Naive thymus-derived CD8-positive, alpha-beta T cell (primary cell): Measurements from ENCODE around the gene SCML1. TPM values are rescaled to one million over a fixed set of nuclear protein-coding genes. Genes with fewer than 3 reads are reported as not detected.

ENCODE experiments used
- ATAC-seq, 2 donors: fragments of 150-1000 bp; cut with Tn5 transposase in 1 of 2; sonication (Bioruptor Pico), chemical (Tn5 transposase) in 1 of 2; 1 replicate in 1 of 2; 2 replicates in 1 of 2; pipeline ENCODE4 v1.10.0; 2021; ENCODE audit warnings: mild to moderate bottlenecking in 2 of 2, moderate library complexity in 2 of 2
- POLR2A ChIA-PET: fragments of 350-600 bp; sonication (Branson Sonifier 250); formaldehyde crosslinking; loops from one replicate; lab custom pipeline; 2021; ENCODE audit warnings: antibody characterized with exemption; lab: Charles Lee
- DNase-seq, 10 donors: peaks; one replicate each; pipeline versions ENCODE4 v3.0.0 to v3.0.0-alpha.2; 2020 to 2022
- H3K27ac Mint-ChIP-seq, 10 donors: one replicate each; pipeline ENCODE4 v1.8.0; 2020 to 2022; ENCODE audit warnings: mild to moderate bottlenecking in 10 of 10, mixed read lengths in 10 of 10, moderate library complexity in 4 of 10, inconsistent platforms in 1 of 10
- H3K27me3 Mint-ChIP-seq, 5 donors: one replicate each; pipeline ENCODE4 v1.8.0; 2021 to 2022; ENCODE audit warnings: mixed read lengths in 5 of 5
- H3K36me3 Mint-ChIP-seq, 3 donors: one replicate each; pipeline ENCODE4 v1.8.0; 2020 to 2022; ENCODE audit warnings: mixed read lengths in 3 of 3, mild to moderate bottlenecking in 2 of 3, inconsistent platforms in 1 of 3
- H3K4me1 Mint-ChIP-seq, 4 donors: one replicate each; pipeline ENCODE4 v1.8.0; 2021 to 2022; ENCODE audit warnings: mixed read lengths in 4 of 4
- H3K4me3 Mint-ChIP-seq, 10 donors: one replicate each; pipeline ENCODE4 v1.8.0; 2020 to 2022; ENCODE audit warnings: mild to moderate bottlenecking in 10 of 10, mixed read lengths in 10 of 10, moderate library complexity in 6 of 10, inconsistent platforms in 1 of 10
- H3K9me3 Mint-ChIP-seq, 9 donors: one replicate each; pipeline ENCODE4 v1.8.0; 2020 to 2022; ENCODE audit warnings: mixed read lengths in 9 of 9, mild to moderate bottlenecking in 3 of 9, inconsistent platforms in 1 of 9, moderate library complexity in 1 of 9
- polyA plus RNA-seq, 3 donors: library from polyadenylated mRNA; unstranded; fragments of 300-500 nt; fragmentation: Illumina TruSeq; gene quantifications; one replicate each; pipeline ENCODE4 v1.2.3, GENCODE V29; 2021
- total RNA-seq, 8 experiments: library from RNA in 2 of 8; stranded (reverse) in 2 of 8; gene quantifications; one replicate each; pipeline ENCODE4 v1.2.3 and lab custom pipeline; 2021 to 2026

SCML1 gene
- total and polyA plus RNA-seq, 5 experiments from 2014 or later = 6.0 to 32.6 (median 7.1) TPM

DNA sequence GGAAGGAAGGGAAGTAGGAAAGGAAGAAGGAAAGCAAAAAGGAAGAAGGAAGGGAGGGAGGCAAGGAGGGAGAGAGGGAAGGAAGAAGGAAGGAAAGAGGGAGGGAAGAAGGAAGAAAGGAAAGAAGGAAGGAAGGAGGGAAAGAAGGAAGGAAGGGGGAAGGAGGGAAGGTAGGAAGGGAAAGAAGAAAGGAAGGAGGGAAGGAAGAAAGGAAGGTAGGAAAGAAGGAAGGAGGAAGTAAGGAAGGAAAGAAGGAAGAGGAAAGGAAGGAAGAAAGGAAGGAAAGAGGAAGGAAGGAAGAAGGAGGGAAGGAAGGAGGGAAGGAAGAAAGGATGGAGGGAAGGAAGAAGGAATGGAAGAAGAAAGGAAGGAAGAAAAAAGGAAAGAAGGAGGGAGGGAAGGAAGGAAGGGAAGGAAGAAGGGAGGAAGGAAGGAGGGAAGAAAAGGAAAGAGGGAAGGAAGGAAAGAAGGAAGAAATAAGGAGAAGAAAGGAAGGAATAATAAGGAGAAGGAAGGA lies 18.6 kb upstream of the SCML1 start:
- Mint-ChIP-seq H3K4me1 (no peaks in the 10 kb centered on the region), H3K27ac (peak overlapping the region in 1 of 10 donors; percentile 29), H3K9me3 (peaks cover 0 to 2% (median 0%) of the 10 kb centered on the region in 9 donors), H3K36me3 (no peaks in the 10 kb centered on the region), H3K4me3 (no peak overlapping the region), H3K27me3 (peaks cover 0 to 4% (median 0%) of the 10 kb centered on the region in 5 donors)
- ATAC-seq (no peak), DNase-seq (no peak)
- POLR2A ChIA-PET = no interaction called here

DNA sequence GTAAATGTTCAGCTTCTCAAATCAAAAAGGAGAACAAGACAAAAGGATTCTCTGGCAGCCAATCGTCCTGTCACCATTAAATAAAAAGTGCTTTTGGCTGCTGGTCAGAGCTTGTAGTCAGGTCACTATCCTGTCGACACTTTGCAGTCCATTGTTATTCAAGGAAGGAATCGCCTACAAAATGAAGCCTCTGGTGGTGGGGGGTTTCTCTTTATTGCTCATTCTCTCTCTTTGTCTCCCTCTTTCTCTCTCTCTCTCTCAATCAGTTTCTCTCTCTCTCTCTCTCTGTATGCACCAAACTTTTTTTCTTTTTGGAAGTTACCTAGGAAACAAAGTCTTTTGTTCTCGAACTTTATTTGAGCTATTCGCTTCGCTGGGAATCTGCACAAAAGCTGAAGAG lies 17.6 kb upstream of the SCML1 start:
- no peak for ATAC-seq
- Mint-ChIP-seq H3K4me1 (no peaks in the 10 kb centered on the region), H3K36me3 (no peaks in the 10 kb centered on the region), H3K27ac (no peak overlapping the region), H3K9me3 (peaks cover 0 to 2% (median 0%) of the 10 kb centered on the region in 9 donors), H3K4me3 (no peak overlapping the region), H3K27me3 (peaks cover 0 to 4% (median 0%) of the 10 kb centered on the region in 5 donors)
- POLR2A ChIA-PET = no interaction called here
- DNase-seq = no peak

DNA sequence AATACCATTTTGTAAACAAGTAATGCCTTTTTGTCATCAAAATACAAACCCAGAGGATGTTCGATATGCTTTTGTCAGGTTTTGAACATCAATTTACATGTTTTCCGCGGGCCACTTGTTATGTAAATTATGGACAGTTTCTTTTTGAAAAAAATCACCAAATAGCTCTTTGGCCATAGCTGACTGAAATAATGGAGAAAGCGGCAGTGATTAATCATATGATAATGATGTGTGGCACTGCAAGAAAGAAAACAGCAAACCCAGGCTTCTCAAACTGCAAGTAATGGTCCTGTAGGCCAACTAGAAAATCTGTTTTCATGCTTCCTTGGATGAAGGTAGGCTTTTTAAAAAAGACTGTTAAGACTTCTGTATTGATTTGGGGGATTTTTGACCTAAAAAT lies 15.6 kb upstream of the SCML1 start:
- peaks cover 0 to 4% (median 0%) of the 10 kb centered on the region in 5 donors for H3K27me3 Mint-ChIP-seq
- ATAC-seq = no peak

DNA sequence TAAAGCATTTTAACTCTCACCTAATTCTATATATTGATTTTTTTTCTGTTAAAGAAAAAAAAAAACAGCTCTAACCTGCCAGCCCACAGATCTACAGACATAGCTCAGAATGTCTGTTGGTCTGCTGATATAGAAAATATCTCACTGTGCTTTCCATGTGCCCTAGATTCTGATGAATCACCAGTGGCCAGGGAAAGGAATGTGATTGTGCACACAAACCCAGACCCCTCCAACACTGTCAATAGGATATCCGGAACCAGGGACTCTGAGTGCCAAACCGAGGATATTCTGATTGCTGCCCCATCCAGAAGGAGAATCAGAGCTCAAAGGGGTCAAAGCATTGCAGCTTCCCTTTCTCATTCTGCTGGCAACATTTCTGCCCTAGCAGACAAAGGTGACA lies 12.1 kb upstream of the SCML1 start:
- Mint-ChIP-seq H3K9me3 (no peaks in the 10 kb centered on the region), H3K4me3 (no peak overlapping the region), H3K36me3 (peaks cover 0 to 5% (median 0%) of the 10 kb centered on the region in 3 donors), H3K4me1 (no peaks in the 10 kb centered on the region), H3K27ac (no peak overlapping the region), H3K27me3 (peaks cover 0 to 1% (median 0%) of the 10 kb centered on the region in 5 donors)
- DNase-seq (no peak), ATAC-seq (no peak)
- POLR2A ChIA-PET = no interaction called here

More for the DNA sequence above, 15.6 kb upstream of the SCML1 start:
- Mint-ChIP-seq H3K4me3 (no peak overlapping the region), H3K27ac (no peak overlapping the region), H3K4me1 (no peaks in the 10 kb centered on the region), H3K36me3 (no peaks in the 10 kb centered on the region), H3K9me3 (peaks cover 0 to 2% (median 0%) of the 10 kb centered on the region in 9 donors)
- DNase-seq = no peak
- POLR2A ChIA-PET = no interaction called here

DNA sequence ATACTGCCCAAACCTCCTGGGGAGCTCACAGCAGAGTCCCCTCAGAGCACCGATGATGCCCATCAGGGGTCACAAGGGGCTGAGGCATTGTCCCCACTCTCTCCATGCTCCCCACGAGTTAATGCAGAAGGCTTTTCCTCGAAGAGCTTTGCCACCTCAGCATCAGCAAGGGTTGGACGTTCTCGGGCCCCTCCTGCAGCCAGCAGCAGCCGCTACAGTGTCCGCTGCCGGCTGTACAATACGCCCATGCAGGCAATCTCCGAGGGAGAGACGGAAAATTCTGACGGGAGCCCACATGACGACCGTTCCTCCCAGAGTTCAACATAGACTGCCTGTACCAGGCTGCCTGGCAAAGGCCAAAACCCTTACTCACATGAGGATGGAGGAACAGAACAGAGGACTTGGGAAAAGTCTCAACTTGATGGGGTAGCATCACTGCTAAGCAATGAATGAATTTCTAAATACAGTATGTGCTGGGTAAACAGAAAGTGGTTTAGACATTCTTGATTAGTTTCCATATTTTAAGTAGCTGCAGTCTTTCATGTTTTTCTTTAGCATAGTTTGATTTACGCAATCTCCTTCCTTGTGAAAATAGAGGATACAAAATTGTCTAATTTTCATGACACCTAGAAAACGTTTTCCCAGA lies 5.0 kb upstream of the SCML1 start:
- Mint-ChIP-seq H3K4me3 (no peak overlapping the region), H3K27me3 (peaks cover 0 to 2% (median 0%) of the 10 kb centered on the region in 5 donors), H3K27ac (no peak overlapping the region), H3K36me3 (no peaks in the 10 kb centered on the region), H3K9me3 (peaks cover 0 to 2% (median 0%) of the 10 kb centered on the region in 9 donors), H3K4me1 (no peaks in the 10 kb centered on the region)
- no peak for DNase-seq
- ATAC-seq = no peak
- POLR2A ChIA-PET = no interaction called here

DNA sequence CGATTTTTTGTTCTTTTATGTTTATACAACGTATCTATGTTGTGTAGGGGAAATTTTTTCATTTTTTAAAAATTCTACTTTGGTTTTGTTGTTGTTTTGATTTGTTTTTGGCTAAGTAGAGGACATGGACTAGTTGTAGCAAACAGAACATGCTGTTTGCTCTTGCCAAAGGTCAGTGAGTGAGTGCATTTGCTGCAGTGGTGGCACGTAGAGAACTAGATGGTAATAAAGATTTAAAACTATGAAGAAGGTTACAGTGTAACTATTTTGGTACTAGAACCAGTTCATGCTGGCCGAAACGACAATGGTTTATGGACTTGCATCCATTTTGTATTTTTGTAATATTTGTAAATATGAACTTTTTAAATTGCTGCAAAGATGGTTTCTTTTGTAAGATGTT lies 1.9 kb upstream of the SCML1 start:
- POLR2A ChIA-PET = no interaction called here
- Mint-ChIP-seq H3K4me1 (peaks cover 10 to 27% (median 18%) of the 10 kb centered on the region in 4 donors), H3K27ac (no peak overlapping the region), H3K4me3 (peak overlapping the region in 1 of 10 donors; percentile 44), H3K36me3 (peaks cover 0 to 4% (median 0%) of the 10 kb centered on the region in 3 donors), H3K9me3 (peaks cover 0 to 5% (median 0%) of the 10 kb centered on the region in 9 donors), H3K27me3 (peaks cover 0 to 2% (median 0%) of the 10 kb centered on the region in 5 donors)
- ATAC-seq (no peak), DNase-seq (no peak)

DNA sequence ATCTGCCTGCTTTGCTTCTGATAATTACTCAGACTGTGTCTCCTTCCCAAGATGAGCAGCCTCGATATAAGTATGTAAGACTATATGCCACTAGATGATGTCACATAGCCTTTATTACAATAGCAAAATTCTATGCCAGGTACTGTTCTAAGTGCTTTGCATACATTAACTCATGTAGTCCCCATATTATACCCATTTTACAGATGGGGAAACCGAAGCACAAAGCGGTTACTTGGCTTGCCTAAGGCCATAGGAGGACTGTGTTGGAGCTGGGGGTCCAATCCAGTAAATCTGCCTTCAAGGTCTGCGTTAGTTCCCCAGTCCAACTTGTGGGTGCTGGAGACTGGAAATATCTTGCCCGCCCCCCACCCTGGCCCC lies 826 bp upstream of the SCML1 start:
- H3K4me3 Mint-ChIP-seq = peak overlapping the region; percentile 90 to 98 (median 92)

DNA sequence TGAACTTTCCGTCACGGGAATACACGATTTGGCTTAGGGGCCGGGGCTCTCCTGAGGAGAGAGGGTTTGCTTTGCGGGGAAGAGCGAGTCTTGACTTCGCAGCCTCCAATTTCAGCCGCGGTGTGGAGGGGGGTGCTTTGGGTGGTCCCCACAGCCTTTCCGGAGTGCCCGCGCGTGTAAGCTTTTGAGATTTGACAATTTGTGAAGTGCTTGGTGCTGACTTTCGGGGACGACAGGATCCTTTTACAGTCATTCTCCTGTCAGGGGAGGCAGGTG lies 355 bp downstream of the SCML1 start:
- H3K9me3 Mint-ChIP-seq = peaks cover 0 to 3% (median 0%) of the 10 kb centered on the region in 9 donors
- H3K36me3 Mint-ChIP-seq = peaks cover 0 to 4% (median 0%) of the 10 kb centered on the region in 3 donors
- H3K4me1 Mint-ChIP-seq = peaks cover 15 to 47% (median 33%) of the 10 kb centered on the region in 4 donors
- POLR2A ChIA-PET = interaction anchor here (0.9 to 2.0 kb wide), 4 partner anchors 9 to 688 kb away, joined by 3 to 6 read pairs (median 4); partner anchors contain the start of gene CDKL5
- no peak for ATAC-seq
- H3K4me3 Mint-ChIP-seq = peak overlapping the region; percentile 90 to 98 (median 92)
- H3K27ac Mint-ChIP-seq = peak overlapping the region; percentile 92 to 100 (median 98)
- H3K27me3 Mint-ChIP-seq = peaks cover 0 to 2% (median 0%) of the 10 kb centered on the region in 5 donors
- DNase-seq = peak in 3 of 10 donors; percentile 2 to 67 (median 22)

More for the DNA sequence above, 826 bp upstream of the SCML1 start:
- DNase-seq (no peak), ATAC-seq (no peak)
- H3K27me3 Mint-ChIP-seq = peaks cover 0 to 2% (median 0%) of the 10 kb centered on the region in 5 donors
- POLR2A ChIA-PET = interaction anchor here (0.6 to 2.0 kb wide), 4 partner anchors 10 to 246 kb away, joined by 3 to 6 read pairs (median 5); no protein-coding TSS in a partner anchor
- peaks cover 0 to 4% (median 0%) of the 10 kb centered on the region in 3 donors for H3K36me3 Mint-ChIP-seq
- H3K9me3 Mint-ChIP-seq = peaks cover 0 to 5% (median 0%) of the 10 kb centered on the region in 9 donors
- H3K27ac Mint-ChIP-seq = peak overlapping the region; percentile 84 to 100 (median 98)
- peaks cover 12 to 36% (median 25%) of the 10 kb centered on the region in 4 donors for H3K4me1 Mint-ChIP-seq

DNA sequence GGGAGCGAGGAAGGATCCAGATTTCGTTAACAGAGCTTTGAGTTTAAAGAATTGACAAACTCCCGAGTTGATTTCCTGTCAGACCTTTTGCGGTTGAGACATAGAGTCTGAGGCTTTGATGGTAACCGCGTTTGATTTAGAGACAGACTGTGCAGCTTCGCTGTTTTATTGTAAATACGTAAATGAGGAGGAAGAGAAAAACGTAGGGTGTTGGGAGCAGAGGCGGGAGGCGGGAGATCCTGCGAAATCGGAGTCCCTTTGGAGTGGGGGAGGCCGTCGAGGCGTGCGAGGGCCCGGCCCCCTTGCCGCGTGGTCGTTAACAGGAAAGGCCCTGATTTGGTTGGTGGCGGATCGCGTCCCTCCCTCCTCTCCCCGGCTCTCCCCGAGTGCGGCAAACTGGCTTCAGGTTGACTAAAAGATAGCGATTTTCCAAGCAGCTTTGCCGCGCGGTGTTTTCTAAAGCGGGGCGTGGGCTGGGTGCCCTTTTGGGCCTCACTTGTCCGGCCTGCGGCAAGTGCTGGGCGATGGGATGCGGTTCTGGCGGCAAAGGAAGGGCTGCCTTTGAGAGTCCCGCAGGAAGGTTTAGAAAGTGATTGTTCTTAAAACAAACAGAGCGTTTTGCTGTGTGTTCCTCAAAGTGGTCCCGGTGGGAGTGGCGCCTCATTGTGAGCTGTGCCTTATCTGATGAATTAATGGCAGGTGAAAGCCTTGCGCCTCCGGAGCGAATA lies 857 bp downstream of the SCML1 start:
- peak in 9 of 10 donors; percentile 12 to 83 (median 70) for DNase-seq
- H3K27me3 Mint-ChIP-seq = peaks cover 0 to 2% (median 0%) of the 10 kb centered on the region in 5 donors
- H3K4me1 Mint-ChIP-seq = peaks cover 16 to 51% (median 37%) of the 10 kb centered on the region in 4 donors
- H3K9me3 Mint-ChIP-seq = peaks cover 0 to 3% (median 0%) of the 10 kb centered on the region in 9 donors
- H3K36me3 Mint-ChIP-seq = peaks cover 0 to 4% (median 0%) of the 10 kb centered on the region in 3 donors
- peak; percentile 56 to 73 for ATAC-seq
- H3K4me3 Mint-ChIP-seq = peak overlapping the region; percentile 90 to 98 (median 92)
- H3K27ac Mint-ChIP-seq = peak overlapping the region; percentile 92 to 100 (median 98)
- POLR2A ChIA-PET = interaction anchor here (0.9 to 2.0 kb wide), 4 partner anchors 8 to 688 kb away, joined by 3 to 6 read pairs (median 4); partner anchors contain the start of gene CDKL5

DNA sequence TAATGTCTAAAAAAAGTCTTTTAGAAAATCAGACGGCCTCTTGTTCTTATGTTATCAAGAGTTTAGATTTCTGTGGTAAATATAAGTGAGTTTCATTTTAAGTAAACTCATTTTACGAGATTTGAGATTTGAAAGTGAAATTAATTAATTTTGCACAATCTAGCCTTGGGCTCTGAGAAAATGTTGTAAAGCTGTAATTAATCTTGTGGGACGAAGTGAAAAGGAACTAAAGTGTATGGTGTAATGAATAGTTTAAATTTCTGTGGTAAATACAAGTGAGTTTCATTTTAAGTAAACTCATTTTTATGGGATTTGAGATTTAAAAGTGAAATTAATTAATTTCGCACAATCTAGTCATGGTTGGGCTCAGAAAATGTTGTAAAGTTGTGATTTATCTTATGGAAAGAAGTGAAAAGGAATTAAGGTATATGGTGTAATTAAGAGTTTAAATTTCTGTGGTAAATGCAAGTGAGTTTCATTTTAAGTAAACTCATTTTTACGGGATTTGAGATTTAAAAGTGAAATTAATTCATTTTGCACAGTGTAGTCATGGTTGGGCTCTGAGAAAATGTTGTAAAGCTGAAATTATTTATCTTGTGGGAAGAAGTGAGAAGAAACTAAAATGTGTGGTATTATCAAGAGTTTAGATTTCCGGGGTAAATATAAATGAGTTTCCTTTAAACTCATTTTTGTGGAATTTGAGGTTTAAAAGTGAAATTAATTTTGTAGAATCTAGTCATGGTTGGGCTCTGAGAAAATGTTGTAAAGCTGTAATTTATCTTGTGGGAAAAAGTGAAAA lies 1.6 kb downstream of the SCML1 start:
- POLR2A ChIA-PET = no interaction called here
- ATAC-seq = no peak

DNA sequence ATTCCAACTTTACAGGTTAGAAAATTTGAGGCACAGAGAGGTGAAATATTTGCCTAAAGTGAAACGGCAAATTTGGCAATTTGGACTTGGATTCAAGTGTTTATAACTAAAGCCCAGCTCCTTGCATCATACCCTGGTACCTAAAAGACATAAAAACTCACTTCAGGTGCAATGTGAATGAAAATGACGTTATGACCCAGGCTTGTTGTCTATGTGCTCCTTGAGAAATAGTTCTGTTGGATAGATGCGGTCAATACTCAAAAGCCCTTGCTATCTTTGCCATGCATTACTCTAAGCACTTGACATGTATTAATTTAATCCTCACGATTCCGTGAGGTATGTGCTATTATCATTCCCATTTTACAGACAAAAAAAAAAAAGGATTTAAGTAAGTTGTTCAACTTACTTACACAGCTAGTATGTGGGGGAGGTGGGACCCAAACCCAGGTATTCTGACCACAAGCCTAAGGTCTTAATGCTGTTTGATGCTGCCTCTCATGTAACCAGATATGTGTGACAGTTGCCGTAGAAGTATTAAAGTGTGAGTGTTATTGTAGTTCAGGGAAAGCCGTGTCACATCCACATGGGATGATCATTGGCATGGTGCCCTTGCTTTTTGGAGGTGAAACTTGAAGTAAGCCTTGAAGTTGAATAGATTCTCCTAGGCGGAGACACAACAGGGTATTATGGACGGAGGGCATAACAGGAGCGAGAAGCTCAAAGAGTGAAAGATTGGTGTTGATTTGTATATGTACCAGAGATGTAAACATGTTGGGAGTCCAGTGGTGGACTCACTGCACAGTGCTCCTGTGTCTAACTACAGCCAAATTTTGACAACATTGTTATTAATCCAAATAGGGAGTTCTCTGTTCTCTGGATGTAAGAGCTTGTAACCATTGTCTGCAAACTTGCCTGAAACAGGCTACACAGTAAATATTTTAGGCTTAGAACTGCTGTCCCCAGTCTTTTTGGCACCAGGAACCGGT lies 3.1 kb downstream of the SCML1 start:
- Mint-ChIP-seq H3K4me3 (peak overlapping the region in 9 of 10 donors; percentile 16 to 98 (median 75)), H3K36me3 (peaks cover 0 to 4% (median 0%) of the 10 kb centered on the region in 3 donors), H3K27ac (peak overlapping the region in 6 of 10 donors; percentile 36 to 90 (median 63)), H3K4me1 (peaks cover 17 to 54% (median 45%) of the 10 kb centered on the region in 4 donors), H3K27me3 (no peaks in the 10 kb centered on the region), H3K9me3 (peaks cover 0 to 3% (median 0%) of the 10 kb centered on the region in 9 donors)
- no peak for DNase-seq
- POLR2A ChIA-PET = no interaction called here
- ATAC-seq = no peak

More for the DNA sequence above, 1.6 kb downstream of the SCML1 start:
- H3K36me3 Mint-ChIP-seq = peaks cover 0 to 4% (median 0%) of the 10 kb centered on the region in 3 donors
- peak overlapping the region; percentile 90 to 98 (median 92) for H3K4me3 Mint-ChIP-seq
- H3K4me1 Mint-ChIP-seq = peaks cover 17 to 54% (median 42%) of the 10 kb centered on the region in 4 donors
- peaks cover 0 to 3% (median 0%) of the 10 kb centered on the region in 9 donors for H3K9me3 Mint-ChIP-seq
- H3K27me3 Mint-ChIP-seq = peaks cover 0 to 2% (median 0%) of the 10 kb centered on the region in 5 donors
- DNase-seq = no peak
- H3K27ac Mint-ChIP-seq = peak overlapping the region; percentile 92 to 100 (median 98)
